PC-9 (cell line): ENCODE results near the gene TMEM108. TPM values are rescaled to one million over a fixed set of nuclear protein-coding genes. Genes with fewer than 3 reads are reported as not detected.

Experiments
- BruUV-seq: library from RNA; stranded (reverse); fragments of 400-500 nt; replicated peaks from 2 replicates; lab custom pipeline; 2021; lab: Mats Ljungman, UMichigan
- CTCF ChIA-PET: fragments of 300-600 bp; sonication (Branson Sonifier 250); formaldehyde crosslinking; loops from one replicate; lab custom pipeline; 2022; ENCODE audit warnings: antibody characterized with exemption; lab: Charles Lee
- POLR2A ChIA-PET: fragments of 300-600 bp; sonication (Branson Sonifier 250); formaldehyde crosslinking; loops from one replicate; lab custom pipeline; 2022; ENCODE audit warnings: antibody characterized with exemption; ENCODE audit not compliant: unreplicated experiment; lab: Charles Lee
- DNase-seq, 2 experiments: peaks; one replicate each; pipeline versions ENCODE4 v3.0.0 to v3.0.0-alpha.2; 2015 to 2022; ENCODE audit warnings: mixed read lengths in 1 of 2
- H2AFZ ChIP-seq: fragments of 200-600 bp; sonication (generic); 2 replicates; pipeline ENCODE4 v1.8.1; 2017; ENCODE audit warnings: antibody characterized with exemption
- H3F3A ChIP-seq: fragments of 200-600 bp; sonication (generic); 2 replicates; pipeline ENCODE4 v1.8.1; 2017; ENCODE audit warnings: antibody characterized with exemption, mild to moderate bottlenecking, low read depth; ENCODE audit not compliant: insufficient read depth
- H3K27ac ChIP-seq: fragments of 200-600 bp; sonication (generic); 2 replicates; pipeline ENCODE4 v1.6.1; 2016; ENCODE audit warnings: mixed run types
- H3K27me3 ChIP-seq: fragments of 200-600 bp; sonication (generic); 2 replicates; pipeline ENCODE4 v1.6.1; 2016; ENCODE audit warnings: low read depth, mixed run types; ENCODE audit not compliant: insufficient read depth
- H3K36me3 ChIP-seq: fragments of 200-600 bp; sonication (generic); 2 replicates; pipeline ENCODE4 v1.6.1; 2016; ENCODE audit warnings: low read depth, mixed run types
- H3K4me1 ChIP-seq: fragments of 200-600 bp; sonication (generic); replicated peaks from 2 replicates; pipeline ENCODE4 v1.6.1; 2016; ENCODE audit warnings: mixed run types; ENCODE audit not compliant: insufficient read depth
- H3K4me2 ChIP-seq: fragments of 200-600 bp; sonication (generic); 2 replicates; pipeline ENCODE4 v1.6.1; 2017; ENCODE audit warnings: mixed run types
- H3K4me3 ChIP-seq: fragments of 200-600 bp; sonication (generic); 2 replicates; pipeline ENCODE4 v1.6.1; 2016; ENCODE audit warnings: mixed run types
- H3K79me2 ChIP-seq: fragments of 200-600 bp; sonication (generic); 2 replicates; pipeline ENCODE4 v1.6.1; 2017; ENCODE audit warnings: low read depth, mixed run types
- H3K9me2 ChIP-seq: fragments of 200-600 bp; sonication (generic); 2 replicates; pipeline ENCODE4 v1.8.1; 2017; ENCODE audit warnings: mild to moderate bottlenecking; ENCODE audit not compliant: insufficient read depth
- H3K9me3 ChIP-seq: fragments of 200-600 bp; sonication (generic); 2 replicates; pipeline ENCODE4 v1.8.1; 2016; ENCODE audit warnings: low read depth; ENCODE audit not compliant: insufficient read depth
- H4K20me1 ChIP-seq: fragments of 200-600 bp; sonication (generic); 2 replicates; pipeline ENCODE4 v1.8.1; 2017; ENCODE audit not compliant: insufficient read depth
- CTCF ChIP-seq: fragments of 200-600 bp; sonication (generic); conservative IDR thresholded peaks from 2 replicates; pipeline ENCODE4 v1.6.1; 2017; ENCODE audit warnings: mixed run types, antibody characterized with exemption, mild to moderate bottlenecking, moderate library complexity
- EZH2 ChIP-seq: fragments of 200-600 bp; sonication (generic); IDR thresholded peaks from 2 replicates; pipeline ENCODE4 v1.8.0; 2017; ENCODE audit warnings: antibody characterized with exemption, low read depth
- intact Hi-C: fragments of 100-400 bp; cut with micrococcal nuclease; formaldehyde crosslinking; loops from one replicate; pipeline ENCODE4 v1.10.0; 2022; ENCODE audit not compliant: unreplicated experiment
- total RNA-seq: library from RNA; stranded (reverse); gene quantifications from 2 replicates; pipeline ENCODE4 v1.2.3, GENCODE V29; 2021

Gene TMEM108
- total RNA-seq, 1 experiment from 2014 or later, result not detected

GRCh38 chr3:133162670-133163305, 124.6 kb downstream of the TMEM108 start:
- Histone ChIP-seq H3K9me2 (no peaks in the 10 kb centered on the region), H3K27me3 (no peaks in the 10 kb centered on the region), H3K27ac (no peak overlapping the region), H2AFZ (no peak overlapping the region), H3K36me3 (no peaks in the 10 kb centered on the region), H3F3A (no peaks in the 10 kb centered on the region), H4K20me1 (no peaks in the 10 kb centered on the region), H3K79me2 (no peaks in the 10 kb centered on the region), H3K4me3 (no peak overlapping the region), H3K9me3 (no peaks in the 10 kb centered on the region), H3K4me2 (no peak overlapping the region), H3K4me1 (no peaks in the 10 kb centered on the region)
- no TSS peak for BruUV-seq
- POLR2A ChIA-PET, result no interaction called here
- intact Hi-C loops, result no loop called here
- CTCF ChIA-PET, result no interaction called here
- TF ChIP-seq EZH2 (no peak), CTCF (no peak)
- DNase-seq, result no peak

GRCh38 chr3:133167340-133168024, 129.3 kb downstream of the TMEM108 start:
- Histone ChIP-seq H3K79me2 (no peaks in the 10 kb centered on the region), H3F3A (no peaks in the 10 kb centered on the region), H3K9me3 (no peaks in the 10 kb centered on the region), H2AFZ (no peak overlapping the region), H3K4me1 (no peaks in the 10 kb centered on the region), H3K27me3 (no peaks in the 10 kb centered on the region), H4K20me1 (no peaks in the 10 kb centered on the region), H3K4me3 (no peak overlapping the region), H3K4me2 (no peak overlapping the region), H3K9me2 (no peaks in the 10 kb centered on the region), H3K27ac (no peak overlapping the region), H3K36me3 (no peaks in the 10 kb centered on the region)
- CTCF ChIA-PET, result no interaction called here
- POLR2A ChIA-PET, result no interaction called here
- DNase-seq, result no peak
- TF ChIP-seq EZH2, result no peak
- TF ChIP-seq CTCF, result no peak
- no TSS peak for BruUV-seq
- intact Hi-C loops, result no loop called here

DNA sequence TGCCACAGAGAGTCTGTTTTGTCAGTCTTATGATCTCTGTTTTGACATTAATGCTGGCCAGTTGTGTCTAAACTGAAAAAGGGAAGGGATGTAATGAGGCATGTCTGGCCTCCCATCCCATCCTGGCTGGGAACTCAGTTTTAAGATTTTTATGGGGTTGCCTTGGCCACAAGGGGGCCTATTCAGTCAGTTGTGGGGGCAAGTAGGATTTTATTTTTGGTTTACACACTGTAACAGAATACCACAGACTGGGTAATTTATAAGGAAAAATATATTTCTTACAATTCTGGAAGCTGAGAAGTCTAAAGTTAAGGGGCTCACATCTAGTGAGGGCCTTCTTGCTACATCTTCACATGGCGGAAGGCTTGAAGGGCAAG, 129.8 kb downstream of the TMEM108 start:
- CTCF ChIA-PET, result no interaction called here
- no peak for DNase-seq
- H3K27me3 ChIP-seq, result peaks cover 2% of the 10 kb centered on the region; the same call in 1 of the 2 replicates
- H3K36me3 ChIP-seq, result no peaks in the 10 kb centered on the region
- no peaks in the 10 kb centered on the region for H3K9me2 ChIP-seq
- H3K4me3 ChIP-seq, result no peak overlapping the region
- no peak overlapping the region for H2AFZ ChIP-seq
- no peaks in the 10 kb centered on the region for H3K4me1 ChIP-seq
- no TSS peak for BruUV-seq
- POLR2A ChIA-PET, result no interaction called here
- no peaks in the 10 kb centered on the region for H4K20me1 ChIP-seq
- TF ChIP-seq CTCF (no peak), EZH2 (no peak)
- no peaks in the 10 kb centered on the region for H3F3A ChIP-seq
- H3K9me3 ChIP-seq, result no peaks in the 10 kb centered on the region
- H3K4me2 ChIP-seq, result no peak overlapping the region
- no peaks in the 10 kb centered on the region for H3K79me2 ChIP-seq
- no peak overlapping the region for H3K27ac ChIP-seq
- intact Hi-C loops, result no loop called here
